ENCODE measurements around the gene LRRC74A.
A peak's percentile ranks its signal among the peaks of the same experiment; 100 is the strongest.

Gene LRRC74A

GRCh38 chr14:76792422-76792821 lies 33.8 kb upstream of the LRRC74A start:
- no peak overlapping the region for H3K9ac ChIP-seq (ENCODE audit: insufficient read length)
- H3K36me3 ChIP-seq (ENCODE audit: insufficient read depth, low read length) = peaks cover 45% of the 10 kb centered on the region
- H3K27ac ChIP-seq = no peak overlapping the region
- no peak for DNase-seq (ENCODE audit: low read depth, low spot score)
- no peak overlapping the region for H3K4me3 ChIP-seq
- no peaks in the 10 kb centered on the region for H3K9me3 ChIP-seq (ENCODE audit: low read depth, low read length)
- TF ChIP-seq FOXP2 (optimal IDR thresholded peaks at IDR 0.05; ENCODE audit: control extremely low read depth, extremely low read length, insufficient read depth) = no peak
- TF ChIP-seq EZH2 (IDR thresholded peaks at IDR 0.05) = no peak
- no peak for TF ChIP-seq POLR2AphosphoS5 (IDR thresholded peaks at IDR 0.05; ENCODE audit: borderline replicate concordance, low read depth, low read length)

- no peak for DNase-seq (ENCODE audit: low read depth, low spot score)
- Histone ChIP-seq H3K4me3 (no peak overlapping the region), H3K27ac (no peak overlapping the region), H3K9ac (ENCODE audit: insufficient read length) (no peak overlapping the region), H3K9me3 (ENCODE audit: low read depth, low read length) (no peaks in the 10 kb centered on the region), H3K36me3 (ENCODE audit: insufficient read depth, low read length) (peaks cover 49% of the 10 kb centered on the region)
- TF ChIP-seq EZH2 (IDR thresholded peaks at IDR 0.05) = no peak
- TF ChIP-seq FOXP2 (optimal IDR thresholded peaks at IDR 0.05; ENCODE audit: control extremely low read depth, extremely low read length, insufficient read depth) = no peak
- TF ChIP-seq POLR2AphosphoS5 (IDR thresholded peaks at IDR 0.05; ENCODE audit: borderline replicate concordance, low read depth, low read length) = no peak
Measured at GRCh38 chr14:76793324-76793723, 32.9 kb upstream of the LRRC74A start.

- Histone ChIP-seq H3K27ac (no peak overlapping the region), H3K9ac (ENCODE audit: insufficient read length) (no peak overlapping the region), H3K36me3 (ENCODE audit: insufficient read depth, low read length) (peaks cover 48% of the 10 kb centered on the region), H3K9me3 (ENCODE audit: low read depth, low read length) (no peaks in the 10 kb centered on the region), H3K4me3 (no peak overlapping the region)
- DNase-seq (ENCODE audit: low read depth, low spot score) = no peak
- no peak for TF ChIP-seq EZH2 (IDR thresholded peaks at IDR 0.05)
- no peak for TF ChIP-seq POLR2AphosphoS5 (IDR thresholded peaks at IDR 0.05; ENCODE audit: borderline replicate concordance, low read depth, low read length)
- TF ChIP-seq FOXP2 (optimal IDR thresholded peaks at IDR 0.05; ENCODE audit: control extremely low read depth, extremely low read length, insufficient read depth) = no peak
Measured at GRCh38 chr14:76793956-76794355, 32.3 kb upstream of the LRRC74A start.

GRCh38 chr14:76806446-76806845 lies 19.8 kb upstream of the LRRC74A start:
- Histone ChIP-seq H3K9ac (ENCODE audit: insufficient read length) (no peak overlapping the region), H3K36me3 (ENCODE audit: insufficient read depth, low read length) (peaks cover 46% of the 10 kb centered on the region), H3K9me3 (ENCODE audit: low read depth, low read length) (no peaks in the 10 kb centered on the region), H3K4me3 (no peak overlapping the region), H3K27ac (no peak overlapping the region)
- no peak for DNase-seq (ENCODE audit: low read depth, low spot score)
- TF ChIP-seq FOXP2 (optimal IDR thresholded peaks at IDR 0.05; ENCODE audit: control extremely low read depth, extremely low read length, insufficient read depth) (no peak), EZH2 (IDR thresholded peaks at IDR 0.05) (no peak), POLR2AphosphoS5 (IDR thresholded peaks at IDR 0.05; ENCODE audit: borderline replicate concordance, low read depth, low read length) (no peak)

GRCh38 chr14:76808011-76808410 lies 18.2 kb upstream of the LRRC74A start:
- peaks cover 37% of the 10 kb centered on the region for H3K36me3 ChIP-seq (ENCODE audit: insufficient read depth, low read length)
- no peak for DNase-seq (ENCODE audit: low read depth, low spot score)

DNA sequence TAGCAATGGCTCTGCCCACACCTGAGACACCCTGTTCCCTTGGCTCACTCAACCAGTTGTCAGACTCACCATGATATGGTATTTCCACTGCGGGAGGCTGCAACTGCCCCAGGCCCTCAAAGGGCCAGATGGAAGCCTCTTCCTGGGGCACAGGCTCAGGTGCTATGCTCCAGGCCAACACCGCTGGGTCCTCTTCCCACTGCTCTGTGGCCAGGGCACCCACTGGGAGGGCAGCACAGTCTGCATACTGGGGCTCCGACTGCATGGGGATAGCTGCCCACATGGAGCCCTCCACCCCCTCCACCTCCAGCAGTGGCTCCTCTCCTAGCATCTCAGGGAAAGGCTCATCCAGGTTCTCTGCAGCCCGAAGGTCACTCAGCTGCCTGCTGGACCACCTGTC lies 17.2 kb upstream of the LRRC74A start:
- DNase-seq (ENCODE audit: low read depth, low spot score) = no peak
- H3K9ac ChIP-seq (ENCODE audit: insufficient read length) = no peak overlapping the region
- no peak overlapping the region for H3K4me3 ChIP-seq
- peaks cover 27% of the 10 kb centered on the region for H3K36me3 ChIP-seq (ENCODE audit: insufficient read depth, low read length)
- TF ChIP-seq FOXP2 (optimal IDR thresholded peaks at IDR 0.05; ENCODE audit: control extremely low read depth, extremely low read length, insufficient read depth) (no peak), EZH2 (IDR thresholded peaks at IDR 0.05) (no peak), POLR2AphosphoS5 (IDR thresholded peaks at IDR 0.05; ENCODE audit: borderline replicate concordance, low read depth, low read length) (no peak)
- no peak overlapping the region for H3K27ac ChIP-seq
- H3K9me3 ChIP-seq (ENCODE audit: low read depth, low read length) = no peaks in the 10 kb centered on the region

More at GRCh38 chr14:76808011-76808410, 18.2 kb upstream of the LRRC74A start:
- no peak for TF ChIP-seq FOXP2 (optimal IDR thresholded peaks at IDR 0.05; ENCODE audit: control extremely low read depth, extremely low read length, insufficient read depth)
- no peak for TF ChIP-seq POLR2AphosphoS5 (IDR thresholded peaks at IDR 0.05; ENCODE audit: borderline replicate concordance, low read depth, low read length)
- TF ChIP-seq EZH2 (IDR thresholded peaks at IDR 0.05) = no peak
- Histone ChIP-seq H3K9ac (ENCODE audit: insufficient read length) (no peak overlapping the region), H3K27ac (no peak overlapping the region), H3K9me3 (ENCODE audit: low read depth, low read length) (no peaks in the 10 kb centered on the region), H3K4me3 (no peak overlapping the region)

DNA sequence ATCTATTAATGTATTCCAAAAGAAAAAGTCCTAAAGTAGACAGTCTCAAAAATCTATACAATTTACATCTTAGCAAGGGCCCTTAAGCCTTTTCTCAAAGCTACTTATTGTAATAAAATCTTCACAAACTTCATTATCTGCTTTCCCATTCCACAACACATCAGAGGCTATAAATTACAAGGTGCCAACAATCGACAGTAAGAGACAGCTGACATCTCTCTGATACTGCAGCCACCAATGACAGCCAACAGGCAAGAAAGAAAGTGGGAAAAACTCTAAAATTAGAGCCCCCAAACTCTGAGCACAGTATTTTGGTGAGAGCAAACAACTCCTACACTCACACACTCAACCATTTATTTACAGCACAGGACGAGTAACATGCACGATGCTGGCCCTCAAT lies 15.7 kb upstream of the LRRC74A start:
- Histone ChIP-seq H3K9me3 (ENCODE audit: low read depth, low read length) (no peaks in the 10 kb centered on the region), H3K27ac (no peak overlapping the region), H3K36me3 (ENCODE audit: insufficient read depth, low read length) (peaks cover 21% of the 10 kb centered on the region; the same call in 1 of the 2 replicates), H3K4me3 (peak overlapping the region; percentile 91), H3K9ac (ENCODE audit: insufficient read length) (no peak overlapping the region)
- no peak for DNase-seq (ENCODE audit: low read depth, low spot score)
- TF ChIP-seq POLR2AphosphoS5 (IDR thresholded peaks at IDR 0.05; ENCODE audit: borderline replicate concordance, low read depth, low read length) (no peak), FOXP2 (optimal IDR thresholded peaks at IDR 0.05; ENCODE audit: control extremely low read depth, extremely low read length, insufficient read depth) (no peak)

DNA sequence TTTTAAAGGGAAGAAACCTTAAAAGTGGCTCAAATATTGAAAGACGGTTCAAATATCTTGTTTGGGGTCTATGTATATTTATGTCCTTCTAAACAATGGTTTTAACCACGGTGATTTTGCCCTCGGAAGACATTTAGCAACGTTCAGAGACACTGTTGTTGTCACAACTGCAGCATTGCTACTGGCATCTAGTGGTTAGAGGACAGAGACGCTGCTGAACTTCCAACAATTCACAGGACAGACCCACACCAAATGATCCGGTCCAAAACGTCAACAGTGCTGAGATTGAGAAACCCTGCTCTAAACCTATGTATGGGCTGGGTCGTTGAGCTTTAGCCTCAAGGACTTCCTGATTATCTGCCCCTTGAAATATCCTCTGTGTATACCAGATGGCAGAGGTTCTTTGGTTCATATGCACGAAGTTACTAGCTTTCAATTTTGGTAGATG lies 15.2 kb upstream of the LRRC74A start:
- DNase-seq (ENCODE audit: low read depth, low spot score) = no peak

GRCh38 chr14:76811561-76811960 lies 14.6 kb upstream of the LRRC74A start:
- TF ChIP-seq FOXP2 (optimal IDR thresholded peaks at IDR 0.05; ENCODE audit: control extremely low read depth, extremely low read length, insufficient read depth) (no peak), EZH2 (IDR thresholded peaks at IDR 0.05) (no peak), POLR2AphosphoS5 (IDR thresholded peaks at IDR 0.05; ENCODE audit: borderline replicate concordance, low read depth, low read length) (no peak)
- Histone ChIP-seq H3K4me3 (peak overlapping the region; percentile 91), H3K9ac (ENCODE audit: insufficient read length) (peak overlapping the region; percentile 80), H3K36me3 (ENCODE audit: insufficient read depth, low read length) (peaks cover 18% of the 10 kb centered on the region; the same call in 1 of the 2 replicates), H3K27ac (no peak overlapping the region), H3K9me3 (ENCODE audit: low read depth, low read length) (no peaks in the 10 kb centered on the region)
- DNase-seq (ENCODE audit: low read depth, low spot score) = no peak

More for the DNA sequence above, 15.2 kb upstream of the LRRC74A start:
- TF ChIP-seq POLR2AphosphoS5 (IDR thresholded peaks at IDR 0.05; ENCODE audit: borderline replicate concordance, low read depth, low read length) (no peak), FOXP2 (optimal IDR thresholded peaks at IDR 0.05; ENCODE audit: control extremely low read depth, extremely low read length, insufficient read depth) (no peak), EZH2 (IDR thresholded peaks at IDR 0.05) (no peak)
- Histone ChIP-seq H3K4me3 (peak overlapping the region; percentile 91), H3K27ac (no peak overlapping the region), H3K9ac (ENCODE audit: insufficient read length) (peak overlapping the region; percentile 61), H3K9me3 (ENCODE audit: low read depth, low read length) (no peaks in the 10 kb centered on the region), H3K36me3 (ENCODE audit: insufficient read depth, low read length) (peaks cover 21% of the 10 kb centered on the region; the same call in 1 of the 2 replicates)

Data from SK-N-MC (cell line).